AG09319 (cell line): ENCODE data around the gene ADAMTSL3.

Experiments used
- DNase-seq: peaks from one replicate; pipeline ENCODE4 v3.0.0-alpha.2; 2010; ENCODE audit warnings: low read depth; ENCODE audit errors: extremely low read depth
- CTCF ChIP-seq: IDR thresholded peaks from 2 replicates; pipeline ENCODE4 v1.5.1; 2011; ENCODE audit warnings: low read depth, mild to moderate bottlenecking, inconsistent platforms, low read length, moderate library complexity

The ADAMTSL3 gene

GRCh38 chr15:83793069-83793468 is 139.1 kb downstream of the ADAMTSL3 start:
- TF ChIP-seq CTCF, result no peak
- no peak for DNase-seq

- TF ChIP-seq CTCF, result no peak
- DNase-seq, result no peak
Observed at GRCh38 chr15:83794209-83794608, 140.3 kb downstream of the ADAMTSL3 start.

- no peak for DNase-seq
- TF ChIP-seq CTCF, result no peak
Observed at GRCh38 chr15:83809345-83809744, 155.4 kb downstream of the ADAMTSL3 start.

GRCh38 chr15:83810110-83810509 is 156.2 kb downstream of the ADAMTSL3 start:
- no peak for DNase-seq
- no peak for TF ChIP-seq CTCF

GRCh38 chr15:83813682-83814081 is 159.8 kb downstream of the ADAMTSL3 start:
- DNase-seq, result no peak
- TF ChIP-seq CTCF, result no peak

GRCh38 chr15:83815506-83815905 is 161.6 kb downstream of the ADAMTSL3 start:
- DNase-seq, result no peak
- no peak for TF ChIP-seq CTCF

GRCh38 chr15:83816124-83816883 is 162.4 kb downstream of the ADAMTSL3 start:
- DNase-seq, result no peak
- TF ChIP-seq CTCF, result no peak
